ENCODE measurements around the gene RPTOR.

The RPTOR gene

DNA sequence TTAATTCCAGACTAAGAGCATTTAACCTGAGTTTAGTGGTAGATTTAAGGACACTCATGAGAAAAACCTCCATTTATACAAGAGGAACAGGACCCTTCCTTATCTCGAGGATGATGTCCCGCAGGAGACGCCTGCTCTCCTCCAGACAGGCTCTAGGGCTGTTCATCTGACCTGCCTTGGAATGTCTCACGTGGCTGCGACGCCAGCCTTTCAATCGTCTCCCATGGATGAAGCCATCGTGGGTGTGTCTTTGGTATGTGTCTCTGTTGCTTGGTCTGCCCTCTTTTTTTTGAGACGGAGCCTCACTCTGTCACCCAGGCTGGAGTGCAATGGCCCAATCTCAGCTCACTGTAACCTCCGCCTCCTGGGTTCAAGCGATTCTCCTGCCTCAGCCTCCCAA is 463.5 kb downstream of the RPTOR start:
- TF ChIP-seq, protein P1, sequence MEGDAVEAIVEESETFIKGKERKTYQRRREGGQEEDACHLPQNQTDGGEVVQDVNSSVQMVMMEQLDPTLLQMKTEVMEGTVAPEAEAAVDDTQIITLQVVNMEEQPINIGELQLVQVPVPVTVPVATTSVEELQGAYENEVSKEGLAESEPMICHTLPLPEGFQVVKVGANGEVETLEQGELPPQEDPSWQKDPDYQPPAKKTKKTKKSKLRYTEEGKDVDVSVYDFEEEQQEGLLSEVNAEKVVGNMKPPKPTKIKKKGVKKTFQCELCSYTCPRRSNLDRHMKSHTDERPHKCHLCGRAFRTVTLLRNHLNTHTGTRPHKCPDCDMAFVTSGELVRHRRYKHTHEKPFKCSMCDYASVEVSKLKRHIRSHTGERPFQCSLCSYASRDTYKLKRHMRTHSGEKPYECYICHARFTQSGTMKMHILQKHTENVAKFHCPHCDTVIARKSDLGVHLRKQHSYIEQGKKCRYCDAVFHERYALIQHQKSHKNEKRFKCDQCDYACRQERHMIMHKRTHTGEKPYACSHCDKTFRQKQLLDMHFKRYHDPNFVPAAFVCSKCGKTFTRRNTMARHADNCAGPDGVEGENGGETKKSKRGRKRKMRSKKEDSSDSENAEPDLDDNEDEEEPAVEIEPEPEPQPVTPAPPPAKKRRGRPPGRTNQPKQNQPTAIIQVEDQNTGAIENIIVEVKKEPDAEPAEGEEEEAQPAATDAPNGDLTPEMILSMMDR (conservative IDR thresholded peaks at IDR 0.05; ENCODE audit: low read depth), result no peak
- no peak overlapping the region for H3K27ac ChIP-seq
- no peak for DNase-seq (ENCODE audit: low spot score)
- CTCF ChIA-PET, result interaction anchor here (0.6 kb wide), 1 partner anchor 24 kb away, joined by 3 read pairs; no protein-coding TSS in a partner anchor
- POLR2A ChIA-PET (ENCODE audit: low non-redundant PET), result no interaction called here

DNA sequence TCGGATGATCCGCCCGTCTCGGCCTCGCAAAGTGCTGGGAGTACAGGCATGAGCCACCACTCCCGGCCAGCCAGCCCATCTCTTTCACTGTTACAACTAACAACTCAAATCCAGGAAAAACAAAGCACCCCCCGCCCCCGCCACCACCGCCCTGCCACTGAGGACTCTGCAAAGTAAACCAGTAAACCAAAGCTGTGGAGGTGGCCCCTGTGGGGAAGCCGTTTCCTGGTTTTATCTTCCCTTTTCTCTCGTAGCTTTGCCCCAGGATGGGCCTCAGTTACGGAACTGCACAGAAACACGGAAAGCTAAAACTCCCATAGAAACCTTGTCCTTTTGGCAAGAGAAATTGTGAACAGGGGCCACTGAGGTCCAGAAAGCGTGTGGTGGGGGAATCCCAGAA is 464.5 kb downstream of the RPTOR start:
- H3K27ac ChIP-seq, result no peak overlapping the region
- DNase-seq (ENCODE audit: low spot score), result no peak
- ChIA-PET CTCF (interaction anchor here (0.6 kb wide), 1 partner anchor 740 kb away, joined by 3 read pairs; no protein-coding TSS in a partner anchor), POLR2A (ENCODE audit: low non-redundant PET) (no interaction called here)
- TF ChIP-seq, protein P1 (conservative IDR thresholded peaks at IDR 0.05; ENCODE audit: low read depth), result no peak

DNA sequence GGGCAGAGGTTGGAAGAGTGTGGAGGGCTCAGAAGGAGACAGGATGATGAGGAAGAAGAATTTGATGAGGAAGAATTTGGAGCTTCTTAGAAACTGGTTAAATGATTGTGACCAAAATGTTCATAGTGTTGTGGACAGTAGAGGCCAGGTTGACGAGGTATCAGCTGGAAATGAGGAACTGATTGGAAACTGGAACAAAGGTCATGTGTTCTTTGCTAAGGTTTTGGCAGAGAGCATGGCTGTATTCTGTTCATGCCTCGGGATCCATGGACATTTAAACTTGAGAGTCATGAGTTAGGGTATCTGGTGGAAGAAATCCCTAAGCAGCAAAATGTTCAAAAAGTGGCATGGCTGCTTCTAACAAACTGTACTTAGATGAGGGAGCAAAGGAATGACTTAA is 466.3 kb downstream of the RPTOR start:
- ChIA-PET CTCF (no interaction called here), POLR2A (ENCODE audit: low non-redundant PET) (no interaction called here)
- H3K27ac ChIP-seq, result no peak overlapping the region
- TF ChIP-seq, protein P1 (conservative IDR thresholded peaks at IDR 0.05; ENCODE audit: low read depth), result no peak
- DNase-seq (ENCODE audit: low spot score), result no peak

DNA sequence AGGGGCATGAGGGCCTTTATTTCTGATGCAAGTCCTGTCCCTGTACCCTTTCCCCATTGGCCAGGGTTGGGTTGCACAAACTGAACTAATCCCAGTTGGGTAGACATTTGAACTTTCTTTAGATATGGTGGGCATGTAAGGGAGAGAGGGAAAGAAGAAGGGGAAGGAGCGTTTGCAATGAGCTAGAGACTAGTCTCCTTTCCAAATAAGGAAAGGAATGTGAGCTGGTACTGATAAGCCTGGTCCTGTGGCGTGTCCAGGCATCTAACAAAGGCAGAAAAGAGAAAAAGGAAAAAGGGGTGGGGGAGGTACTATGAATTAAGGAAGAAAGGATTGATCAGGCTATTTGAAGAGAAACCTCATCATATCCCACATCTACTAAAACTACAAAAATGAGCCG is 467.3 kb downstream of the RPTOR start:
- no peak overlapping the region for H3K27ac ChIP-seq
- ChIA-PET POLR2A (ENCODE audit: low non-redundant PET) (no interaction called here), CTCF (interaction anchor here (0.6 kb wide), 1 partner anchor 87 kb away, joined by 4 read pairs; no protein-coding TSS in a partner anchor)
- TF ChIP-seq, protein P1 (conservative IDR thresholded peaks at IDR 0.05; ENCODE audit: low read depth), result no peak
- no peak for DNase-seq (ENCODE audit: low spot score)

DNA sequence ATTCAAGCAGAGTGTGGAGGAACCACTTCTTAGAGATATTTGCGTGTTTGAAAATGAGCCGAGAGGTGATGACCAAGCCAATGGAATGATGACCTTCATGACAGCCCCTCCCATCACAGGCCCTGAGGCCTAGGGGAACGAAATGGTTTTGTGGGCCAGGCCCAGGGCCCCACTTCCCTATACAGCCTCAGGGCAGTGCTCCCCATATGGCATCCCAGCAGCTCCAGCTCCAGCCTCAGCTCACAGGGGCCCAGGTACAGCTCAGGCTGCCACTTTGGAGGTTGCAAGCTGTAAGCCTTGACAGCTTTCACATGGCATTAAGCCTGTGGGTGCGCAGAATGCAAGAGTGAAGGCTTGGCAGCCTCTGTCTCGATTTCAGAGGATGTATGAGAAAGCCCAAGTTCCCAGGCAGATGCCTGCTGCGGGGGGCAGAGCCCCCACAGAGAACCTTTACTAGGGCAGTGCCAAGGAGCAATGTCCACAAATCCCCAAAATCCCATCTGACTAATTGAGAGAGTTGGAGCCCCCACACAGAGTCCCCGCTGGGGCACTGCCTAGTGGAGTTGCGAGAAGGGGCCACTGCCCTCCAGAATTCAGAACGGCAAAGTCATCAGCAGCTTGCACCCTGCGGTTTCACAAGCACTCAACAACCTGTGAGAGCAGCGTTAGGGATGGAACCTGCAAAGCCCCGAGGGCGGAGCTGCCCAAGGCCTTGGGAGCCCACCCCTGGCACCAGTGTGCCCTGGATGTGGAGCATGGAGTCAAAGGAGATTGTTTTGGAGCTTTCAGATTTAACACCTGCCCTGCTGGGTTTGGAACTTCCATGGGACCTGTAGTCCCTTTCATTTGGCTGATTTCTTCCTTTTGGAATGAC is 468.2 kb downstream of the RPTOR start:
- TF ChIP-seq, protein P1 (conservative IDR thresholded peaks at IDR 0.05; ENCODE audit: low read depth), result no peak
- H3K27ac ChIP-seq, result no peak overlapping the region; the same call in 1 of the 2 replicates
- ChIA-PET POLR2A (ENCODE audit: low non-redundant PET) (no interaction called here), CTCF (no interaction called here)
- DNase-seq (ENCODE audit: low spot score), result no peak

DNA sequence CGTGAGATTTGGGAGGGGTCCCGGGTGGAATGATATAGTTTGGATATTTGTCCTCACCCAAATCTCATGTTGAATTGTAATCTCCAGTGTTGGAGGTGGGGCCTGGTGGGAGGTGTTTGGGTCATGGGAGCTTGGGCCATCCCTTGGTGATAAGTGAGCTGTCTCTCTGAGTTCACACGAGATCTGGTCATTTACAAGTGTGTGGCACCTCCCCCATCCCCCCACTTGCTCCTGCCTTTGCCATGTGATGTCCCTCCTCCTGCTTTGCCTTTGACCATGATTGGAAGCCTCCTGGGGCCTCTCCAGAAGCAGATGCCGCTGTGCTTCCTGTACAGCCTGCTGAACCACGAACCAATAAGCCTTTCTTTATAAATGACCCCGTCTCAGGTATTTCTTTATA is 469.0 kb downstream of the RPTOR start:
- DNase-seq (ENCODE audit: low spot score), result no peak
- no peak overlapping the region for H3K27ac ChIP-seq
- POLR2A ChIA-PET (ENCODE audit: low non-redundant PET), result no interaction called here
- CTCF ChIA-PET, result no interaction called here
- TF ChIP-seq, protein P1 (conservative IDR thresholded peaks at IDR 0.05; ENCODE audit: low read depth), result no peak

Measured in RWPE1 (cell line).